Neuronal stem cell (in vitro differentiated cells): ENCODE results near the gene SLC25A26.
"Not testable (repeated sequence)": the region's sequence is repeated elsewhere in the genome, so short reads cannot be mapped to it uniquely, and the experiment has no call there.

Source experiments
- DNase-seq: peaks from one replicate; pipeline ENCODE4 v3.0.0-alpha.2; 2013; ENCODE audit warnings: low spot score
- H2AFZ ChIP-seq: one replicate; pipeline ENCODE4 v1.6.1; 2013; ENCODE audit warnings: mild to moderate bottlenecking, low read length, inconsistent platforms
- H2AK5ac ChIP-seq: 2 replicates; pipeline ENCODE4 v1.6.1; 2013; ENCODE audit warnings: low read depth, mild to moderate bottlenecking, inconsistent platforms, low read length, moderate library complexity, mixed read lengths
- H2BK120ac ChIP-seq: 2 replicates; pipeline ENCODE4 v1.6.1; 2013; ENCODE audit warnings: low read depth, mild to moderate bottlenecking, inconsistent platforms, low read length, moderate library complexity, mixed read lengths
- H2BK12ac ChIP-seq: one replicate; pipeline ENCODE4 v1.6.1; 2013; ENCODE audit warnings: low read length, inconsistent platforms
- H2BK15ac ChIP-seq: 2 replicates; pipeline ENCODE4 v1.6.1; 2013; ENCODE audit warnings: mild to moderate bottlenecking, low read length, inconsistent platforms, mixed read lengths
- H2BK5ac ChIP-seq: one replicate; pipeline ENCODE4 v1.6.1; 2013; ENCODE audit warnings: inconsistent platforms, mild to moderate bottlenecking, low read length, moderate library complexity
- H3K14ac ChIP-seq: one replicate; pipeline ENCODE4 v1.6.1; 2013; ENCODE audit warnings: low read length, inconsistent platforms
- H3K18ac ChIP-seq: 2 replicates; pipeline ENCODE4 v1.6.1; 2013; ENCODE audit warnings: low read length, inconsistent platforms
- H3K23ac ChIP-seq: 2 replicates; pipeline ENCODE4 v1.6.1; 2013; ENCODE audit warnings: low read depth, mild to moderate bottlenecking, mixed read lengths, low read length, inconsistent platforms; ENCODE audit not compliant: poor library complexity
- H3K27ac ChIP-seq: replicated peaks from 3 replicates; pipeline ENCODE4 v1.5.1; 2013; ENCODE audit warnings: low read length, inconsistent platforms
- H3K27me3 ChIP-seq, 3 experiments: 2 replicates each; pipeline ENCODE4 v1.6.1; 2013; ENCODE audit warnings: low read length in 3 of 3, mild to moderate bottlenecking in 2 of 3, inconsistent platforms in 1 of 3, low read depth in 1 of 3, mixed read lengths in 1 of 3, moderate library complexity in 1 of 3; ENCODE audit not compliant: control insufficient read depth in 3 of 3, insufficient read depth in 3 of 3
- H3K36me3 ChIP-seq, 2 donors: replicated peaks in 1 of 2; 2 replicates each; pipeline ENCODE4 v1.6.1; 2013; ENCODE audit warnings: low read length in 2 of 2; ENCODE audit not compliant: control insufficient read depth in 2 of 2, insufficient read depth in 2 of 2
- H3K4ac ChIP-seq: 2 replicates; pipeline ENCODE4 v1.6.1; 2013; ENCODE audit warnings: inconsistent platforms, mild to moderate bottlenecking, low read length, moderate library complexity
- H3K4me1 ChIP-seq, 2 donors: 1 replicate in 1 of 2; 2 replicates in 1 of 2; pipeline ENCODE4 v1.6.1; 2013; ENCODE audit warnings: low read length in 2 of 2, low read depth in 1 of 2; ENCODE audit not compliant: control insufficient read depth in 2 of 2, insufficient read depth in 1 of 2
- H3K4me2 ChIP-seq: one replicate; pipeline ENCODE4 v1.6.1; 2013; ENCODE audit warnings: mild to moderate bottlenecking, low read length, inconsistent platforms; ENCODE audit not compliant: insufficient read depth, poor library complexity, severe bottlenecking
- H3K4me3 ChIP-seq, 2 donors: 2 replicates each; pipeline ENCODE4 v1.5.1; 2013; ENCODE audit warnings: low read length in 2 of 2, mild to moderate bottlenecking in 2 of 2, inconsistent platforms in 1 of 2, moderate library complexity in 1 of 2
- H3K79me1 ChIP-seq: one replicate; pipeline ENCODE4 v1.6.1; 2013; ENCODE audit warnings: low read depth, mild to moderate bottlenecking, inconsistent platforms, low read length, moderate library complexity
- H3K9ac ChIP-seq: one replicate; pipeline ENCODE4 v1.6.1; 2013; ENCODE audit warnings: mild to moderate bottlenecking, low read depth, low read length, inconsistent platforms; ENCODE audit not compliant: poor library complexity
- H3K9me3 ChIP-seq, 2 donors: replicated peaks in 1 of 2; 2 replicates each; pipeline versions ENCODE3 to v1.6.1; 2013; ENCODE audit warnings: low read length in 2 of 2, mild to moderate bottlenecking in 2 of 2, inconsistent platforms in 1 of 2, low read depth in 1 of 2, mixed read lengths in 1 of 2, moderate library complexity in 1 of 2; ENCODE audit not compliant: control insufficient read depth in 2 of 2, insufficient read depth in 1 of 2
- H4K8ac ChIP-seq: one replicate; pipeline ENCODE4 v1.6.1; 2013; ENCODE audit warnings: low read depth, mild to moderate bottlenecking, inconsistent platforms, low read length, moderate library complexity
- H4K91ac ChIP-seq: one replicate; pipeline ENCODE4 v1.6.1; 2013; ENCODE audit warnings: low read length, low read depth, mild to moderate bottlenecking, inconsistent platforms; ENCODE audit not compliant: poor library complexity
- WGBS, 2 donors: extraction: QIAGEN DNeasy Blood & Tissue Kit; methylation state at CpG; one replicate each; pipeline ENCODE4 v1.1.7; 2013; ENCODE audit warnings: missing lambda C conversion rate in 2 of 2, mixed read lengths in 1 of 2; ENCODE audit not compliant: insufficient read length in 2 of 2, insufficient replicate concordance in 1 of 2; ENCODE audit errors: extremely low coverage in 2 of 2; 5-methylcytosine and 5-hydroxymethylcytosine counted together

SLC25A26 gene

GRCh38 chr3:66302288-66302687, 81.5 kb downstream of the SLC25A26 start:
- Histone ChIP-seq H3K4me1 (no peaks in the 10 kb centered on the region), H3K4me2 (no peak overlapping the region), H2BK15ac (no peak overlapping the region), H3K9me3 (no peaks in the 10 kb centered on the region), H3K18ac (no peak overlapping the region), H3K79me1 (no peaks in the 10 kb centered on the region), H3K27ac (no peak overlapping the region), H3K23ac (no peak overlapping the region), H3K14ac (no peak overlapping the region), H4K8ac (no peak overlapping the region), H2AFZ (no peak overlapping the region), H2BK5ac (no peak overlapping the region), H2BK12ac (no peak overlapping the region), H2BK120ac (no peak overlapping the region), H3K4ac (no peak overlapping the region), H3K9ac (no peak overlapping the region), H4K91ac (no peak overlapping the region), H3K4me3 (no peak overlapping the region), H3K27me3 (no peaks in the 10 kb centered on the region), H2AK5ac (no peak overlapping the region), H3K36me3 (no peaks in the 10 kb centered on the region)
- DNase-seq: no peak
- no CpG with 5 or more reads among the region's 3 CpGs for WGBS, 2 donors

- no peaks in the 10 kb centered on the region for H3K4me1 ChIP-seq
- no peak overlapping the region for H3K14ac ChIP-seq
- no peaks in the 10 kb centered on the region for H3K79me1 ChIP-seq
- H4K91ac ChIP-seq: no peak overlapping the region
- no peak overlapping the region for H2BK120ac ChIP-seq
- H3K27me3 ChIP-seq: no peaks in the 10 kb centered on the region
- H3K9me3 ChIP-seq: peaks cover 0 to 3% of the 10 kb centered on the region in 2 donors
- H3K23ac ChIP-seq: no peak overlapping the region
- no peak overlapping the region for H2BK12ac ChIP-seq
- no peak overlapping the region for H2BK5ac ChIP-seq
- H2AK5ac ChIP-seq: no peak overlapping the region
- H3K4me3 ChIP-seq: no peak overlapping the region
- H3K9ac ChIP-seq: no peak overlapping the region
- no peak overlapping the region for H2AFZ ChIP-seq
- H3K4me2 ChIP-seq: no peak overlapping the region
- no peak overlapping the region for H3K4ac ChIP-seq
- DNase-seq: no peak
- no peak overlapping the region for H2BK15ac ChIP-seq
- WGBS, 2 donors: no CpG with 5 or more reads among the region's 3 CpGs
- H3K18ac ChIP-seq: no peak overlapping the region
- no peak overlapping the region for H3K27ac ChIP-seq
- no peak overlapping the region for H4K8ac ChIP-seq
- no peaks in the 10 kb centered on the region for H3K36me3 ChIP-seq
Measured at GRCh38 chr3:66303491-66303901, 82.7 kb downstream of the SLC25A26 start.

GRCh38 chr3:66304293-66304692, 83.5 kb downstream of the SLC25A26 start:
- Histone ChIP-seq H2AFZ (no peak overlapping the region), H3K4me3 (no peak overlapping the region), H3K27me3 (no peaks in the 10 kb centered on the region), H3K79me1 (no peaks in the 10 kb centered on the region), H3K14ac (no peak overlapping the region), H4K8ac (no peak overlapping the region), H3K9me3 (peaks cover 0 to 5% of the 10 kb centered on the region in 2 donors), H3K4ac (no peak overlapping the region), H2BK12ac (no peak overlapping the region), H4K91ac (no peak overlapping the region), H3K36me3 (no peaks in the 10 kb centered on the region), H3K4me1 (no peaks in the 10 kb centered on the region), H3K9ac (no peak overlapping the region), H2AK5ac (no peak overlapping the region), H2BK120ac (no peak overlapping the region), H3K18ac (no peak overlapping the region), H2BK5ac (no peak overlapping the region), H3K4me2 (no peak overlapping the region), H3K27ac (no peak overlapping the region), H3K23ac (no peak overlapping the region), H2BK15ac (no peak overlapping the region)
- no CpG with 5 or more reads among the region's 3 CpGs for WGBS, 2 donors
- no peak for DNase-seq

GRCh38 chr3:66306086-66306485, 85.3 kb downstream of the SLC25A26 start:
- H3K14ac ChIP-seq, H3K4me3 ChIP-seq, H2BK120ac ChIP-seq, H3K79me1 ChIP-seq, H2BK15ac ChIP-seq, H2AK5ac ChIP-seq, H3K4me2 ChIP-seq, H2BK12ac ChIP-seq, H4K8ac ChIP-seq, H3K4me1 ChIP-seq, H2BK5ac ChIP-seq, H3K27me3 ChIP-seq, H2AFZ ChIP-seq, DNase-seq, H3K9me3 ChIP-seq, H3K18ac ChIP-seq, H3K23ac ChIP-seq, H3K4ac ChIP-seq, H3K9ac ChIP-seq, H3K36me3 ChIP-seq, H3K27ac ChIP-seq, H4K91ac ChIP-seq: not testable (repeated sequence)
- WGBS, 2 donors: no CpG with 5 or more reads among the region's 7 CpGs
